ENCODE measurements around the gene STAT4.

STAT4 gene

GRCh38 chr2:191001032-191001431 is 149.8 kb downstream of the STAT4 start:
- no peak for ATAC-seq
- TF ChIP-seq CSDC2 (CRISPR knock-in tag; IDR thresholded peaks at IDR 0.05) (no peak), ZNF565 (CRISPR knock-in tag; conservative IDR thresholded peaks at IDR 0.05; ENCODE audit: low read depth) (no peak), TCF4 (CRISPR knock-in tag; IDR thresholded peaks at IDR 0.05; ENCODE audit: borderline replicate concordance) (no peak), SNAI2 (CRISPR knock-in tag; IDR thresholded peaks at IDR 0.05) (no peak), ZFP3 (CRISPR knock-in tag; IDR thresholded peaks at IDR 0.05) (no peak), BACH2 (CRISPR knock-in tag; IDR thresholded peaks at IDR 0.05; ENCODE audit: borderline replicate concordance) (no peak), ZNF70 (CRISPR knock-in tag; IDR thresholded peaks at IDR 0.05) (no peak), TOX (CRISPR knock-in tag; IDR thresholded peaks at IDR 0.05; ENCODE audit: borderline replicate concordance) (no peak), OSR1 (CRISPR knock-in tag; IDR thresholded peaks at IDR 0.05) (no peak), GLIS3 (CRISPR knock-in tag; IDR thresholded peaks at IDR 0.05) (no peak)
- TF ChIP-seq, protein P1, sequence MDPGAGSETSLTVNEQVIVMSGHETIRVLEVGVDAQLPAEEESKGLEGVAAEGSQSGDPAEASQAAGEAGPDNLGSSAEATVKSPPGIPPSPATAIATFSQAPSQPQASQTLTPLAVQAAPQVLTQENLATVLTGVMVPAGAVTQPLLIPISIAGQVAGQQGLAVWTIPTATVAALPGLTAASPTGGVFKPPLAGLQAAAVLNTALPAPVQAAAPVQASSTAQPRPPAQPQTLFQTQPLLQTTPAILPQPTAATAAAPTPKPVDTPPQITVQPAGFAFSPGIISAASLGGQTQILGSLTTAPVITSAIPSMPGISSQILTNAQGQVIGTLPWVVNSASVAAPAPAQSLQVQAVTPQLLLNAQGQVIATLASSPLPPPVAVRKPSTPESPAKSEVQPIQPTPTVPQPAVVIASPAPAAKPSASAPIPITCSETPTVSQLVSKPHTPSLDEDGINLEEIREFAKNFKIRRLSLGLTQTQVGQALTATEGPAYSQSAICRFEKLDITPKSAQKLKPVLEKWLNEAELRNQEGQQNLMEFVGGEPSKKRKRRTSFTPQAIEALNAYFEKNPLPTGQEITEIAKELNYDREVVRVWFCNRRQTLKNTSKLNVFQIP (CRISPR knock-in tag; IDR thresholded peaks at IDR 0.05; ENCODE audit: borderline replicate concordance, low read depth), result no peak
- TF ChIP-seq, protein P2, sequence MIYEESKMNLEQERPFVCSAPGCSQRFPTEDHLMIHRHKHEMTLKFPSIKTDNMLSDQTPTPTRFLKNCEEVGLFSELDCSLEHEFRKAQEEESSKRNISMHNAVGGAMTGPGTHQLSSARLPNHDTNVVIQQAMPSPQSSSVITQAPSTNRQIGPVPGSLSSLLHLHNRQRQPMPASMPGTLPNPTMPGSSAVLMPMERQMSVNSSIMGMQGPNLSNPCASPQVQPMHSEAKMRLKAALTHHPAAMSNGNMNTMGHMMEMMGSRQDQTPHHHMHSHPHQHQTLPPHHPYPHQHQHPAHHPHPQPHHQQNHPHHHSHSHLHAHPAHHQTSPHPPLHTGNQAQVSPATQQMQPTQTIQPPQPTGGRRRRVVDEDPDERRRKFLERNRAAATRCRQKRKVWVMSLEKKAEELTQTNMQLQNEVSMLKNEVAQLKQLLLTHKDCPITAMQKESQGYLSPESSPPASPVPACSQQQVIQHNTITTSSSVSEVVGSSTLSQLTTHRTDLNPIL (CRISPR knock-in tag; IDR thresholded peaks at IDR 0.05; ENCODE audit: low read depth), result no peak
- TF ChIP-seq, protein P3, sequence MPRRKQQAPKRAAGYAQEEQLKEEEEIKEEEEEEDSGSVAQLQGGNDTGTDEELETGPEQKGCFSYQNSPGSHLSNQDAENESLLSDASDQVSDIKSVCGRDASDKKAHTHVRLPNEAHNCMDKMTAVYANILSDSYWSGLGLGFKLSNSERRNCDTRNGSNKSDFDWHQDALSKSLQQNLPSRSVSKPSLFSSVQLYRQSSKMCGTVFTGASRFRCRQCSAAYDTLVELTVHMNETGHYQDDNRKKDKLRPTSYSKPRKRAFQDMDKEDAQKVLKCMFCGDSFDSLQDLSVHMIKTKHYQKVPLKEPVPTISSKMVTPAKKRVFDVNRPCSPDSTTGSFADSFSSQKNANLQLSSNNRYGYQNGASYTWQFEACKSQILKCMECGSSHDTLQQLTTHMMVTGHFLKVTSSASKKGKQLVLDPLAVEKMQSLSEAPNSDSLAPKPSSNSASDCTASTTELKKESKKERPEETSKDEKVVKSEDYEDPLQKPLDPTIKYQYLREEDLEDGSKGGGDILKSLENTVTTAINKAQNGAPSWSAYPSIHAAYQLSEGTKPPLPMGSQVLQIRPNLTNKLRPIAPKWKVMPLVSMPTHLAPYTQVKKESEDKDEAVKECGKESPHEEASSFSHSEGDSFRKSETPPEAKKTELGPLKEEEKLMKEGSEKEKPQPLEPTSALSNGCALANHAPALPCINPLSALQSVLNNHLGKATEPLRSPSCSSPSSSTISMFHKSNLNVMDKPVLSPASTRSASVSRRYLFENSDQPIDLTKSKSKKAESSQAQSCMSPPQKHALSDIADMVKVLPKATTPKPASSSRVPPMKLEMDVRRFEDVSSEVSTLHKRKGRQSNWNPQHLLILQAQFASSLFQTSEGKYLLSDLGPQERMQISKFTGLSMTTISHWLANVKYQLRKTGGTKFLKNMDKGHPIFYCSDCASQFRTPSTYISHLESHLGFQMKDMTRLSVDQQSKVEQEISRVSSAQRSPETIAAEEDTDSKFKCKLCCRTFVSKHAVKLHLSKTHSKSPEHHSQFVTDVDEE (CRISPR knock-in tag; IDR thresholded peaks at IDR 0.05), result no peak

DNA sequence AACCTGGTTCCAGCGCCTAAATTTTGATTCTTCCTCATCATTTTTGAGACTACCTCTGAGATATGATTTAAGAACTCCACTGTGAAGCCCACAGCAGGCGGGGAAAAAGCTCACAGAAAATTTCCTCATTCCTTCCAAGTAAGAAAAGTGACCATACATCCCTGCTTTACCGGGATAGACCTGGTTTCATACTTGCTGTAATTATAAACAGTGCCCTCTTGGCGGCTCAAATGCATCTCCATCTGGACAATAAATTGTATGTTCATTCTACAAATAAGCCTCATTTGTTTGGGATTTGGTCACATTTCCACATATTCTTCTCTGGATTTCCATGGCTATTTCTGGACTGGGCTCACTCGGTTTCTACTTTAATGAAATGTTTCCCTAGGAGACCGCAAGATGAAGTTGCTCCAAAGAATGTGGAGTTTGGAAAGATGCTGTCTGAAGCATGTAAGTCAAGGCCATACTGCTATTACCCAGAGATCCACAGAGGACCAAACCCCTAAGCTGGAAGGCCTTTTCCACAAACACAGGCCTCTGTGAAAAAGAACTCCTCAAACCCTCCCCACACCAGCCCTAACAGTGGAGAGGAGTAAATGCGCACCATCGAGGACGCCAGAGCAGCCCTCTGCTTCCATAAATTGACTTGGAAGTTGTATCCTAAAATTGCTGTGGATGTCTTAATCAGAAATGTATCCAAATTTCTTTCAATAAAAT is 150.7 kb downstream of the STAT4 start:
- ATAC-seq, result no peak
- no peak for TF ChIP-seq ARNTL (CRISPR knock-in tag; IDR thresholded peaks at IDR 0.05; ENCODE audit: borderline replicate concordance, low read depth)

- TF ChIP-seq GLIS3 (CRISPR knock-in tag; IDR thresholded peaks at IDR 0.05) (no peak), TCF4 (CRISPR knock-in tag; IDR thresholded peaks at IDR 0.05; ENCODE audit: borderline replicate concordance) (no peak), CSRNP3 (CRISPR knock-in tag; IDR thresholded peaks at IDR 0.05) (no peak), ISL1 (CRISPR knock-in tag; IDR thresholded peaks at IDR 0.05) (no peak), ZNF565 (CRISPR knock-in tag; conservative IDR thresholded peaks at IDR 0.05; ENCODE audit: low read depth) (no peak), TOX (CRISPR knock-in tag; IDR thresholded peaks at IDR 0.05; ENCODE audit: borderline replicate concordance) (no peak), ESRRG (CRISPR knock-in tag; IDR thresholded peaks at IDR 0.05) (no peak), BACH2 (CRISPR knock-in tag; IDR thresholded peaks at IDR 0.05; ENCODE audit: borderline replicate concordance) (no peak), ZFP30 (CRISPR knock-in tag; IDR thresholded peaks at IDR 0.05) (no peak), RARB (CRISPR knock-in tag; IDR thresholded peaks at IDR 0.05) (no peak), ZNF8 (CRISPR knock-in tag; IDR thresholded peaks at IDR 0.05) (no peak), CSDC2 (CRISPR knock-in tag; IDR thresholded peaks at IDR 0.05) (no peak)
- TF ChIP-seq, protein P2 (CRISPR knock-in tag; IDR thresholded peaks at IDR 0.05; ENCODE audit: low read depth), result no peak
- TF ChIP-seq, protein P4, sequence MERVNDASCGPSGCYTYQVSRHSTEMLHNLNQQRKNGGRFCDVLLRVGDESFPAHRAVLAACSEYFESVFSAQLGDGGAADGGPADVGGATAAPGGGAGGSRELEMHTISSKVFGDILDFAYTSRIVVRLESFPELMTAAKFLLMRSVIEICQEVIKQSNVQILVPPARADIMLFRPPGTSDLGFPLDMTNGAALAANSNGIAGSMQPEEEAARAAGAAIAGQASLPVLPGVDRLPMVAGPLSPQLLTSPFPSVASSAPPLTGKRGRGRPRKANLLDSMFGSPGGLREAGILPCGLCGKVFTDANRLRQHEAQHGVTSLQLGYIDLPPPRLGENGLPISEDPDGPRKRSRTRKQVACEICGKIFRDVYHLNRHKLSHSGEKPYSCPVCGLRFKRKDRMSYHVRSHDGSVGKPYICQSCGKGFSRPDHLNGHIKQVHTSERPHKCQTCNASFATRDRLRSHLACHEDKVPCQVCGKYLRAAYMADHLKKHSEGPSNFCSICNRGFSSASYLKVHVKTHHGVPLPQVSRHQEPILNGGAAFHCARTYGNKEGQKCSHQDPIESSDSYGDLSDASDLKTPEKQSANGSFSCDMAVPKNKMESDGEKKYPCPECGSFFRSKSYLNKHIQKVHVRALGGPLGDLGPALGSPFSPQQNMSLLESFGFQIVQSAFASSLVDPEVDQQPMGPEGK (CRISPR knock-in tag; IDR thresholded peaks at IDR 0.05; ENCODE audit: borderline replicate concordance), result no peak
- TF ChIP-seq, protein P3 (CRISPR knock-in tag; IDR thresholded peaks at IDR 0.05), result no peak
- no peak for ATAC-seq
Observed at GRCh38 chr2:190999058-190999457, 151.7 kb downstream of the STAT4 start.

All from SK-N-SH treated with all-trans-retinoic acid at 6 μM for 48 hours (cell line).